Measurements from ENCODE around the gene MTFMT.

Gene MTFMT

GRCh38 chr15:64979252-64979710 lies 50.2 kb downstream of the MTFMT start:
- in situ Hi-C loops (cut with MboI; ENCODE audit: low pct_unique_long_range_greater_than_20kb, low sequenced_read_pairs, unreplicated experiment): no loop called here
- DNase-seq (ENCODE audit: low spot score): no peak
- no peak for TF ChIP-seq CTCF (IDR thresholded peaks at IDR 0.05; ENCODE audit: extremely low read depth, insufficient read depth, missing control alignments)

GRCh38 chr15:64975390-64975789 lies 54.0 kb downstream of the MTFMT start:
- DNase-seq (ENCODE audit: low spot score): no peak
- no peak for TF ChIP-seq CTCF (IDR thresholded peaks at IDR 0.05; ENCODE audit: extremely low read depth, insufficient read depth, missing control alignments)
- in situ Hi-C loops (cut with MboI; ENCODE audit: low pct_unique_long_range_greater_than_20kb, low sequenced_read_pairs, unreplicated experiment): no loop called here

DNA sequence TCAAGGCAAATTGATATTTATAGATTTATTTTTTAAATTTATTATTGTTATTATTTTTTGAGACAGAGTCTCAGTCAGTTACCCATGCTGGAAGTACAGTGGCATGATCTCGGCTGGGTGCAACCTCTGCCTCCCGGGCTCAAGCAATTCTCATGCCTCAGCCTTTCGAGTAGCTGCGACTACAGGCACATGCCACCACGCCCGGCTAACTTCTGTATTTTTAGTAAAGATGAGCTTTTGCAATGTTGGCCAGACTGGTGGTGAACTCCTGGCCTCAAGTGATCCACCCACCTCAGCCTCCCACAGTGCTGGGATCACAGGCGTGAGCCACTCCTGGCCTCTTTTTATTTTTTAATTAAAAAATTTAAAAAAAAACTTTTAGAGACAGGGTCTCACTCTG lies 58.7 kb downstream of the MTFMT start:
- no peak for TF ChIP-seq CTCF (IDR thresholded peaks at IDR 0.05; ENCODE audit: extremely low read depth, insufficient read depth, missing control alignments)
- DNase-seq (ENCODE audit: low spot score): no peak
- in situ Hi-C loops (cut with MboI; ENCODE audit: low pct_unique_long_range_greater_than_20kb, low sequenced_read_pairs, unreplicated experiment): no loop called here

DNA sequence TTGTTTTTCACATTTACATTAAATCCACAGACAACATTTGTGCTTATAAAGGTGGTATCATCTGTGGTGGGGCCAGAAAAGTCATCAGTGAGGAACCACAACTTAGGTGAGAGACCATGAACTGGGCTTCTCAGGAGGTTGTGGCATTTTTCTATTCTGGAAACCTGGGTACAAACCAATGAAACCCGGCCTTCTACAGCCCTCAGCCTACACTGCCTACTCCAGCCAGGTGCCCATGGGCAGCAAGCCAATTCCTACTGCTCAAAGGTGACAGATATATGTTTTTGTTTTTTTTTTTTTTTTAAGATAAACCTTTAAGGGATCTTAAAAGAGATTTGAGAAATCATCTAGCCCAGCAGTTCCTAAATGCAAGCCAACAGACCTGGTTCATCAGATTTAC lies 60.0 kb downstream of the MTFMT start:
- in situ Hi-C loops (cut with MboI; ENCODE audit: low pct_unique_long_range_greater_than_20kb, low sequenced_read_pairs, unreplicated experiment): no loop called here
- DNase-seq (ENCODE audit: low spot score): no peak
- TF ChIP-seq CTCF (IDR thresholded peaks at IDR 0.05; ENCODE audit: extremely low read depth, insufficient read depth, missing control alignments): no peak

GRCh38 chr15:64961013-64961412 lies 68.4 kb downstream of the MTFMT start:
- no peak for TF ChIP-seq CTCF (IDR thresholded peaks at IDR 0.05; ENCODE audit: extremely low read depth, insufficient read depth, missing control alignments)
- in situ Hi-C loops (cut with MboI; ENCODE audit: low pct_unique_long_range_greater_than_20kb, low sequenced_read_pairs, unreplicated experiment): no loop called here
- no peak for DNase-seq (ENCODE audit: low spot score)

GRCh38 chr15:64960153-64960552 lies 69.3 kb downstream of the MTFMT start:
- TF ChIP-seq CTCF (IDR thresholded peaks at IDR 0.05; ENCODE audit: extremely low read depth, insufficient read depth, missing control alignments): no peak
- no peak for DNase-seq (ENCODE audit: low spot score)
- in situ Hi-C loops (cut with MboI; ENCODE audit: low pct_unique_long_range_greater_than_20kb, low sequenced_read_pairs, unreplicated experiment): no loop called here

GRCh38 chr15:64959128-64959527 lies 70.3 kb downstream of the MTFMT start:
- in situ Hi-C loops (cut with MboI; ENCODE audit: low pct_unique_long_range_greater_than_20kb, low sequenced_read_pairs, unreplicated experiment): no loop called here
- TF ChIP-seq CTCF (IDR thresholded peaks at IDR 0.05; ENCODE audit: extremely low read depth, insufficient read depth, missing control alignments): no peak
- DNase-seq (ENCODE audit: low spot score): no peak

Data from GM13977 (cell line).